H9 (cell line): ENCODE data around the gene SRRM3. TPM values are rescaled to one million over a fixed set of nuclear protein-coding genes. Genes with fewer than 3 reads are reported as not detected.

Source experiments
- DNase-seq: peaks from one replicate; pipeline ENCODE4 v3.0.0-alpha.2; 2017
- H2AFZ ChIP-seq: one replicate; pipeline ENCODE4 v1.6.1; 2013; ENCODE audit warnings: mild to moderate bottlenecking, low read length, control low read depth, moderate library complexity
- H2AK5ac ChIP-seq: 2 replicates; pipeline ENCODE4 v1.6.1; 2013; ENCODE audit warnings: low read length, control low read depth, mixed read lengths; ENCODE audit not compliant: insufficient read length
- H2BK120ac ChIP-seq: one replicate; pipeline ENCODE4 v1.6.1; 2013; ENCODE audit warnings: low read depth, mild to moderate bottlenecking, low read length, control low read depth, inconsistent platforms; ENCODE audit not compliant: poor library complexity, severe bottlenecking
- H2BK12ac ChIP-seq: 2 replicates; pipeline ENCODE4 v1.6.1; 2013; ENCODE audit warnings: low read length, control low read depth, mixed read lengths, low read depth; ENCODE audit not compliant: insufficient read length
- H2BK15ac ChIP-seq: 2 replicates; pipeline ENCODE4 v1.6.1; 2013; ENCODE audit warnings: low read depth, low read length, control low read depth
- H2BK20ac ChIP-seq: one replicate; pipeline ENCODE4 v1.6.1; 2013; ENCODE audit warnings: low read depth, mild to moderate bottlenecking, low read length, control low read depth, inconsistent platforms; ENCODE audit not compliant: poor library complexity, severe bottlenecking
- H2BK5ac ChIP-seq: 2 replicates; pipeline ENCODE4 v1.6.1; 2013; ENCODE audit warnings: low read length, control low read depth, mixed read lengths; ENCODE audit not compliant: insufficient read length
- H3K14ac ChIP-seq: 2 replicates; pipeline ENCODE4 v1.6.1; 2013; ENCODE audit warnings: low read length, control low read depth; ENCODE audit not compliant: insufficient read depth
- H3K18ac ChIP-seq: 2 replicates; pipeline ENCODE4 v1.6.1; 2013; ENCODE audit warnings: low read depth, mild to moderate bottlenecking, mixed read lengths, low read length, control low read depth; ENCODE audit not compliant: insufficient read length
- H3K23ac ChIP-seq: 2 replicates; pipeline ENCODE4 v1.6.1; 2013; ENCODE audit warnings: low read length, control low read depth, mixed read lengths, low read depth; ENCODE audit not compliant: insufficient read length
- H3K23me2 ChIP-seq: 2 replicates; pipeline ENCODE4 v1.6.1; 2013; ENCODE audit warnings: low read depth, mild to moderate bottlenecking, mixed read lengths, low read length, control low read depth; ENCODE audit not compliant: insufficient read length, poor library complexity, severe bottlenecking
- H3K27ac ChIP-seq: 2 replicates; pipeline ENCODE4 v1.5.1; 2013; ENCODE audit warnings: low read length, control low read depth, mixed read lengths, low read depth; ENCODE audit not compliant: insufficient read length
- H3K27me3 ChIP-seq: 2 replicates; pipeline ENCODE4 v1.6.1; 2013; ENCODE audit warnings: low read length, control low read depth, inconsistent platforms; ENCODE audit not compliant: insufficient read depth
- H3K4ac ChIP-seq: 2 replicates; pipeline ENCODE4 v1.6.1; 2013; ENCODE audit warnings: low read depth, mild to moderate bottlenecking, control low read depth, inconsistent platforms, low read length, moderate library complexity
- H3K4me1 ChIP-seq: 2 replicates; pipeline ENCODE4 v1.6.1; 2013; ENCODE audit warnings: low read length, control low read depth, inconsistent platforms; ENCODE audit not compliant: insufficient read depth
- H3K4me2 ChIP-seq: 2 replicates; pipeline ENCODE4 v1.6.1; 2013; ENCODE audit warnings: low read length, control low read depth, mixed read lengths; ENCODE audit not compliant: insufficient read length, insufficient read depth
- H3K56ac ChIP-seq: 2 replicates; pipeline ENCODE4 v1.6.1; 2013; ENCODE audit warnings: low read depth, mild to moderate bottlenecking, mixed read lengths, low read length, control low read depth; ENCODE audit not compliant: insufficient read length
- H3K79me1 ChIP-seq: 2 replicates; pipeline ENCODE4 v1.6.1; 2013; ENCODE audit warnings: low read depth, mild to moderate bottlenecking, moderate library complexity, low read length, control low read depth, inconsistent platforms; ENCODE audit not compliant: insufficient read depth, poor library complexity, severe bottlenecking
- H3K79me2 ChIP-seq: 2 replicates; pipeline ENCODE4 v1.6.1; 2013; ENCODE audit warnings: low read length, control low read depth, inconsistent platforms; ENCODE audit not compliant: insufficient read depth
- H3K9ac ChIP-seq: 2 replicates; pipeline ENCODE4 v1.6.1; 2013; ENCODE audit warnings: low read length, control low read depth, mixed read lengths; ENCODE audit not compliant: insufficient read length; ENCODE audit errors: extremely low read depth
- H3K9me3 ChIP-seq: one replicate; pipeline ENCODE4 v1.6.1; 2013; ENCODE audit warnings: low read depth, low read length, inconsistent platforms; ENCODE audit not compliant: control insufficient read depth
- H3T11ph ChIP-seq: one replicate; pipeline ENCODE4 v1.6.1; 2013; ENCODE audit warnings: mild to moderate bottlenecking, low read length, control low read depth, inconsistent platforms
- H4K20me1 ChIP-seq: one replicate; pipeline ENCODE4 v1.6.1; 2013; ENCODE audit not compliant: control insufficient read depth, insufficient read length, insufficient read depth
- H4K5ac ChIP-seq: 2 replicates; pipeline ENCODE4 v1.6.1; 2013; ENCODE audit warnings: low read depth, mild to moderate bottlenecking, mixed read lengths, low read length, control low read depth; ENCODE audit not compliant: insufficient read length
- H4K8ac ChIP-seq: replicated peaks from 2 replicates; pipeline ENCODE4 v1.6.1; 2013; ENCODE audit warnings: low read length, control low read depth, mixed read lengths, low read depth; ENCODE audit not compliant: insufficient read length
- H4K91ac ChIP-seq: 2 replicates; pipeline ENCODE4 v1.6.1; 2013; ENCODE audit warnings: low read depth, mild to moderate bottlenecking, moderate library complexity, mixed read lengths, low read length, control low read depth; ENCODE audit not compliant: insufficient read length
- H3K27ac Mint-ChIP-seq, 3 experiments: 2 replicates in 2 of 3; 3 replicates in 1 of 3; pipeline ENCODE4 v1.8.0; 2020 to 2021; ENCODE audit warnings: mixed read lengths in 3 of 3, mild to moderate bottlenecking in 1 of 3, moderate library complexity in 1 of 3
- H3K27me3 Mint-ChIP-seq: 2 replicates; pipeline ENCODE4 v1.8.0; 2021; ENCODE audit warnings: low read depth, mild to moderate bottlenecking, moderate library complexity, mixed read lengths
- H3K36me3 Mint-ChIP-seq, 3 experiments: 2 replicates in 2 of 3; 3 replicates in 1 of 3; pipeline ENCODE4 v1.8.0; 2020 to 2021; ENCODE audit warnings: low read depth in 3 of 3, mixed read lengths in 3 of 3; ENCODE audit not compliant: insufficient read depth in 1 of 3
- H3K4me1 Mint-ChIP-seq, 2 experiments: 2 replicates each; pipeline ENCODE4 v1.8.0; 2020; ENCODE audit warnings: mixed read lengths in 2 of 2
- H3K4me3 Mint-ChIP-seq, 2 experiments: 2 replicates in 1 of 2; 3 replicates in 1 of 2; pipeline ENCODE4 v1.8.0; 2020 to 2021; ENCODE audit warnings: mild to moderate bottlenecking in 2 of 2, mixed read lengths in 2 of 2, moderate library complexity in 1 of 2
- H3K9me3 Mint-ChIP-seq, 2 experiments: 2 replicates in 1 of 2; 3 replicates in 1 of 2; pipeline ENCODE4 v1.8.0; 2020; ENCODE audit warnings: mild to moderate bottlenecking in 2 of 2, mixed read lengths in 2 of 2, moderate library complexity in 1 of 2
- CTCF ChIP-seq: fragments of 200-600 bp; sonication (generic); conservative IDR thresholded peaks from 3 replicates; pipeline ENCODE4 v1.8.0; 2021; ENCODE audit warnings: antibody characterized with exemption, mild to moderate bottlenecking
- whole genome bisulfite sequencing: extraction: QIAGEN DNeasy Blood & Tissue Kit; methylation state at CpG from one replicate; pipeline ENCODE4 v1.1.7; 2013; ENCODE audit warnings: missing lambda C conversion rate, low lambda C conversion rate, mixed read lengths; ENCODE audit not compliant: insufficient read length; ENCODE audit errors: extremely low coverage; 5-methylcytosine and 5-hydroxymethylcytosine counted together
- total RNA-seq: library from RNA; stranded (reverse); gene quantifications from 2 replicates; pipeline ENCODE4 v1.2.1, GENCODE V29; 2021

Gene SRRM3
- total RNA-seq, 1 experiment from 2014 or later: 11.0 TPM

GRCh38 chr7:76259124-76260093 lies 57.7 kb downstream of the SRRM3 start:
- Histone ChIP-seq H3K4me1 (peaks cover 8% of the 10 kb centered on the region; the same call in 1 of the 2 replicates), H2BK15ac (no peak overlapping the region), H4K5ac (no peak overlapping the region), H3K79me1 (no peaks in the 10 kb centered on the region), H3K23ac (no peak overlapping the region), H3K27ac (no peak overlapping the region), H3K79me2 (no peaks in the 10 kb centered on the region), H4K91ac (no peak overlapping the region), H2BK12ac (no peak overlapping the region), H3K18ac (peak overlapping the region; percentile 72), H3K27me3 (no peaks in the 10 kb centered on the region), H3K14ac (peak overlapping the region; percentile 87), H3K23me2 (peaks cover 3% of the 10 kb centered on the region), H3K9me3 (no peaks in the 10 kb centered on the region), H2AK5ac (no peak overlapping the region), H3K4me2 (peak overlapping the region; percentile 61), H3T11ph (no peak overlapping the region), H2BK120ac (no peak overlapping the region), H4K8ac (no peak overlapping the region), H2BK5ac (no peak overlapping the region), H3K9ac (peak overlapping the region; percentile 87), H2AFZ (no peak overlapping the region), H2BK20ac (no peak overlapping the region), H3K4ac (no peak overlapping the region), H3K56ac (no peak overlapping the region), H4K20me1 (peaks cover 3% of the 10 kb centered on the region)
- H3K27ac Mint-ChIP-seq: no peak overlapping the region; a peak in 1 of 7 replicates
- no peak for TF ChIP-seq CTCF
- H3K4me1 Mint-ChIP-seq: peaks cover 20 to 36% of the 10 kb centered on the region in 2 experiments
- no peaks in the 10 kb centered on the region for H3K9me3 Mint-ChIP-seq
- peak overlapping the region; percentile 73 to 79 for H3K4me3 Mint-ChIP-seq
- no peaks in the 10 kb centered on the region; the same call in none of the 2 replicates for H3K27me3 Mint-ChIP-seq
- WGBS: no CpG with 5 or more reads among the region's 50 CpGs
- peaks cover 3 to 12% (median 11%) of the 10 kb centered on the region in 3 experiments for H3K36me3 Mint-ChIP-seq
- DNase-seq: no peak
